HG03039 (cell line): ENCODE results near the gene MYO15B.
"Not testable (repeated sequence)": the region's sequence is repeated elsewhere in the genome, so short reads cannot be mapped to it uniquely, and the experiment has no call there.

Experiments
- ATAC-seq: cut with Tn5 transposase; IDR thresholded peaks from one replicate; pipeline ENCODE4 v1.9.1; 2021; ENCODE audit warnings: mild to moderate bottlenecking, moderate library complexity; ENCODE audit not compliant: unreplicated experiment

The MYO15B gene

DNA sequence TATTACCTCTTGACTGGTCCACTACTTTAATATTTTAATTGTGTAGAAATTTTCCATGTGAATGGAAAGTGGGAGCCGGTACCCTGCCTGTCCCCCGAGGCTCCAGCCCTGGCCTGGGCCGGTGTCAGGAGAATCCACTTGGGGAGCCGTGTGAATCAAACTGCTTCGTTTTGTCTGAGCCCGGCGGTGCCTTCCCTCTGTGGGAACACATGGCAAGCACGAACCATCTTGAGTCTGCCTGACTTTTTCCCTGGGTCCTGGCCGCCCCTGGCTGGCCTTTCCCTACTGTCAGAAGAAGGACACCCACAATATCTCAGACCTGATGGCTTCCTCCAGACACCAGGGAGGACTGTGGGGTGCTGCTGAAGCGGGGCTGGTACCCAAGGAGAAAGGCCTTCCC, 12.4 kb upstream of the MYO15B start:
- ATAC-seq: no peak

DNA sequence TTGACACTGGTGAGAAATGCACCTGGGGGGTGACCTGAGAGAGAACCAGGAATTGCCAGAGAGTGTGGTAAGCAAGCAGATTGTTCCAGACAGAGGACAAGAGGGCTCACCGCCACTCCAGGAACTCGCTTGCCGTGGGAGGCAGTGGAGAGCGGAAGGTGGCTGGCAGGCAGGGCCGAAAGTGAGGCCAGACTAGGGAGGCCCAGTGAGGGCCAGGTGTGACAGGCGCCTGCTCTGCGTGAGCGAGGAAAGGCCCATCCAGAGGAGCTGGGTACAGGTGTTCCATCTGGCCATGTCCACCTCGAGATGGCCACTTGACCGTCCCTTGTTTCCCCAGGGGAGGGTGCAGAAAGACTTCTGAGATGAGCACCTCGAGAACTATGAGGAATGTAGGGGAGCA, 11.9 kb upstream of the MYO15B start:
- no peak for ATAC-seq

DNA sequence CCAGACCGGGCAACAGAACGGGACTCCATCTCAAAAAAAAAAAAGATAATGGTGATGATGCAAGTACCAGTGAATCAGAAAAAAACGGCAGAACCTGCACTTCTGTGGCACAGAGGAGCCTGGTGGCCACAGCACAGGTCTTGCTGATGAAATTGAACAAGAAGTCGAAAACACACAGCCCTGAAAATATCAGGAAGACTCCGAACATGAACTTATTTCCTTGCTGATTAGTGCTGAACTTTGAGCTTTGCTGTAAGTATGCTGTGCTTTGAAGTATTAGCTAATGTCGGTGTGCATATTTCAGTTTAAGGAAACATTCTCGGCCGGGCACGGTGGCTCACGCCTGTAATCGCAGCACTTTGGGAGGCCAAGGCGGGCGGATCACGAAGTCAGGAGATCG, 10.9 kb upstream of the MYO15B start:
- ATAC-seq: no peak

DNA sequence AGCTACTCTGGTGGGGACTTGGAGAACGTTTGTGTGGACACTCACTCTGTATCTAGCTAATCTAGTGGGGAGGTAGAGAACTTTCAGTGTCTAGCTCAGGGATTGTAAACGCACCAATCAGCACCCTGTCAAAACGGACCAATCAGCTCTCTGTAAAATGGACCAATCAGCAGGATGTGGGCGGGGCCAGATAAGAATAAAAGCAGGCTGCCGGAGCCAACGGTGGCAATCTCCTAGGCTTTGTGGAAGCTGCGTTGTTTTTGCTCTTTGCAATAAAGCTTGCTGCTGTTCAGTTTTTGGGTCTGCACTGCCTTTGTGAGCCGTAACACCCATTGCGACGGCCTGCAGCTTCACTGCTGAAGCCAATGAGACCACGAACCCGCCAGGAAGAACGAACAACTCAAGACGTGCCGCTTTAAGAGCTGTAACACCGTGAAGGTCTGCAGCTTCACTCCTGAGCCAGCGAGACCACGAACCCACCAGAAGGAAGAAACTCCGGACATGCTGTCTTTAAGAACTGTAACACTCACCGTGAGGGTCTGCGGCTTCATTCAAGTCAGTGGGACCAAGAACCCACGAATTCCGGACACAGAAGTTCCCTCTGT, 6.4 kb upstream of the MYO15B start:
- not testable (repeated sequence) for ATAC-seq

DNA sequence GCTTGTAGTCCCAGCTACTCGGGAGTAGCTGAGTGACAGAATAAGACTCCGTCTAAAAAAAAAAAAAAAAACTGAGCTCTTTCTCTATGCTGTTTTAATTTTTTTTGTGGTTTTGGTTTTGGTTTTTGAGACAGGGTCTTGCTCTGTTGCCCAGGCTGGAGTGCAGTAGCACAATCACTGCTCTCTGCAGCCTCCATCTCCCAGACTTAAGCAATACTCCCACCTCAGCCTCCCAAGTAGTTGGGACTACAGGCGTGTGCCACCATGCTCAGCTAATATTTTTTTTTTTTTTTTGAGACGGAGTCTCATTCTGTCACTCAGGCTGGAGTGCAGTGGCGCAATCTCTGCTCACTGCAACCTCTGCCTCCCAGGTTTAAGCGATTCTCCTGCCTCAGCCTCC, 4.4 kb upstream of the MYO15B start:
- not testable (repeated sequence) for ATAC-seq

DNA sequence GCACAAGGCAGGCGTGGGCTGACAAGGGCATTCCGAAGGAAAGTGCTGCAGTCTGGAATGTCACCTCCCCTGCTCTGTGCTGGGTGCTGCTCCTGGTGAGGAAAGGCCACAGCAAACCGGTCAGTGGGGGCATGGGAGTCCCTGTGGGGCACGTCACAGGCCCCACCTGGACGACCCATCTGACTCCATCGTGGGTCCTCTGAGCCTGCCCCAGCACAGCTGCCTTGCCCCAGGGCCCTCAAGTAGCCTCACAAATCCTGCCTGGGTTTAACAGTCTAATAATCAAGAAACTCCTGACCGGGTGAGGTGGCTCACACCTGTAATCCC, 2.8 kb upstream of the MYO15B start:
- no peak for ATAC-seq

DNA sequence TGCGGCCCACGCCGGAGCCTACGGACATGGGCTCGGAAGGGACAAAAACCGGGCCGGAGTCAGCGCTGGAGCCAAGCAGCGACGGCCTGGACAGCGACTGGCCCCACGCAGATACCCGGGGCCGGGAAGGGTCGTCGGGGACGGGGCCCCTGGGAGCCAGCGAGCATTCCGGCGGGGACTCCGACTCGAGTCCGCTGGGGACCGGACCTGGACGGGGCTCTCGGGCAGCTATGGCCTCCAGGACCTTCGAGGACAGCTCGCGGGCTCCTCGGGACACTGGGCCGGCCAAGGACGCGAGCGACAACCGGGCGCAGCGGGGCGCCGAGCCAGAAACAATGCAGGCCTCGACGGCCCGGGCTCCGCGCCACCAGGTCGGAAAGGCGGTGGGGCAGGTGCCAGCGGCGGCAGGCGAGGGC, 1.0 kb downstream of the MYO15B start:
- ATAC-seq: peak; percentile 20

DNA sequence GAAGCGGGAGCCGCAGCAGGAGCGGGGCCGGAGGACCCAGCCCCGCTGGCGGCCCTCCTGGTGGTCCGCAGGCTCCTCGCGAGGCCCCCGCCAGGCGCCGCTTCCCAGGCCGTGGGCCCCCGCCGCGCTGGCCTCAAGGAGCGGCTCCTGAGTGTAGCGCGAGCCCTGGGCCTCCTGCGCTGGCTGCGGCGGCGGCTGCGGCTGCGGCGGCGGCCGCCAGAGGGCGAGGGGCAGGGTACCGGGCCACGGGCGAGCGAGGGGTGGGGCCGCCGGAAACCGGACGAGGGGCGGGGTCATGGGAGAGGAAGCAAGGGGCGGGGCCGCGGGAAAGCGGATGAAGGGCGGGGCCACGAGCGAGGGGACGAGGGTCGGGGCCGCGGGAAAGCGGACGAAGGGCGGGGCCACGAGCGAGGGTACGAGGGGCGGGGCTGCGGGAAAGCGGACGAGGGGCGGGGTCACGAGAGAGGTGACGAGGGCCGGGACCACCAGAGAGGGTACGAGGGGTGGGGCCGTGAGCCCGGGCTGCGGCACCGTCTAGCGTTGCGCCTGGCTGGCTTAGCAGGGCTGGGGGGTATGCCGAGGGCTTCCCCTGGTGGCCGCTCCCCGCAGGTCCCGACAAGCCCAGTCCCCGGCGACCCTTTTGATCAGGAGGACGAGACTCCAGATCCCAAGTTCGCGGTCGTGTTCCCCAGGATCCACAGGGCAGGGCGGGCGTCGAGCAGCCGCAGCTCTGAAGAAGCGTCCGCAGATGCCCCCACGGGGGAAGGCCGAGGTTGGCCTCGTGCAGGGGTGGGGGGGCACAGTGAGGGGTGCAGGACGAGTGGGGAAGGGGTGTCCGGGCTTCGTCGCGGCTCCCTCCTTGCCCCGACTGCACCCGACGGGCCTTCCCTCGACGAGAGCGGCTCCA, 1.7 kb downstream of the MYO15B start:
- ATAC-seq: peak; percentile 61

DNA sequence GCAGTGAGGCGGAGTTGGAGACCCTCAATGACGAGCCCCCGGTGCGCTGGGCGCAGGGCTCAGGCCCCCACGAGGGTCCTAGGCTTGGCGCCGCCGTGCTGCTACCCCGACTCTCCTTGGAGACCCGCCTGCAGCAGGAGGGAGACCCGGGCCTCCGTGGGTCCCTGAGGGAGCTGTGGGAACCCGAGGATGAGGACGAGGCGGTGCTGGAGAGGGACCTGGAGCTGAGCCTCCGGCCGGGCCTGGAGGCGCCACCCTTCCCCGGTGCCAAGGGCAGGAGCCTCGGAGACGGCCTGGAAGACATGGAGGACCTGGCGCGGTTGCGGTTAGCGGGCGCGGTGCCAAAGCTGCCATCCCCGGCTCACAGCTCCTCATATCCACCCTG, 2.3 kb downstream of the MYO15B start:
- ATAC-seq: no peak

DNA sequence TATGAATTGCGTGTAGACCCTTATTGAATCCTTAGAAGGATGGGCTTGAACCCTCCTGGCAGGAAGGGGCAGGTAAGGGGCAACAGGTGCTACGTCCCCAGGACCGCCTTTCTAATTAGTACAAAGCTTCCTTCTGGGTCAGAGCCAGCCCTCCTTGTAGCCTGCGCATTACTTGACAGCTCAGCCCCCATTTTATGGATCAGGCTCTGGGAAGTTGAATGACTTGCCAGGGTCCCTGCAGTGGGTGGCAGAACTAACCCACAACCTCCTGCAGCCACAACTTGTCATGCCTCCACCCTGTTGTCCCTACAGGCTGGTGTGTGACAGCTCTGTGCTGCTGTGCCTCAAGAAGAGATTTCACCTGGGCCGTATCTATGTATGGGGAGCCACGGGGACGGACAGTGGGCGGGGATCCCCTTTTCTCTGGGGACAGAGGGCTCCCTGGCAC, 2.7 kb downstream of the MYO15B start:
- ATAC-seq: no peak

DNA sequence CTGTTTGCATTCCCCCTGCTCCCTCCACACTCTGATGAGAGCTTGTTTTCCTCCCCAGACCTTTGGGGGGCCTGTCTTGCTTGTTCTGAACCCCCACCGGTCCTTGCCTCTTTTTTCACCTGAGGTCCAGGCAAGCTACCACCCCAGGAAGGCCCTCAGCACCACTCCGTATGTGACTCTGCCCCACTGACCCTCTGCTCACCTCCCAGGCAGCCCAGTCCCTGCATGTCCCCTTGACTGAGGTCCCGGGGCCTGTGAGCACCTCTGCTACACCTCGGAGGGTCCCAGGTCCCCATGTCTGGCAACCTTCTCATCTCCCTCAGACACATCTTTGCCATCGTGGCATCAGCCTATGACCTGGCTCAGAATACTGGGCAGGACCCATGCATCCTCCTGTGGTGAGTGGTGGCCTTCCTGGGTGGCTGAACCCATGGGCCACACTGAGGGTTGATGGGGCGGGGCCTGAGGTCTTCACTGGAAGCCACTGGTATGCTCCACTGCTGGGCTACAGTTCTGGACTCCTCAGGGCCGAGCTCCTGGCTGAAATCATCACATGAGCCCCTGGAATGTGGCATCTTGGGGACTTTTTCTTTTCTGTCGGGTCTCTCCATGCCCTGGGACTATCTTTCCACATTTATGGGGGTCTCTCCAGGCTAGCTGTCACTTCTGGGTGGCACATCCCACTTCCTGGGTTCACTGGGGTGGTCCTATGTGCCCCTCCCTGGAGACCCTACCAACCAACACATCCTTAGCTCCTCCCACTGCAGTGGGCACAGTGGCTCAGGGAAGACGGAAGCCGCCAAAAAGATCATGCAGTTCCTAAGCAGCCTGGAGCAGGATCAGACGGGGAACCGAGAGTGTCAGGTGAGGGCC, 3.5 kb downstream of the MYO15B start:
- ATAC-seq: no peak

DNA sequence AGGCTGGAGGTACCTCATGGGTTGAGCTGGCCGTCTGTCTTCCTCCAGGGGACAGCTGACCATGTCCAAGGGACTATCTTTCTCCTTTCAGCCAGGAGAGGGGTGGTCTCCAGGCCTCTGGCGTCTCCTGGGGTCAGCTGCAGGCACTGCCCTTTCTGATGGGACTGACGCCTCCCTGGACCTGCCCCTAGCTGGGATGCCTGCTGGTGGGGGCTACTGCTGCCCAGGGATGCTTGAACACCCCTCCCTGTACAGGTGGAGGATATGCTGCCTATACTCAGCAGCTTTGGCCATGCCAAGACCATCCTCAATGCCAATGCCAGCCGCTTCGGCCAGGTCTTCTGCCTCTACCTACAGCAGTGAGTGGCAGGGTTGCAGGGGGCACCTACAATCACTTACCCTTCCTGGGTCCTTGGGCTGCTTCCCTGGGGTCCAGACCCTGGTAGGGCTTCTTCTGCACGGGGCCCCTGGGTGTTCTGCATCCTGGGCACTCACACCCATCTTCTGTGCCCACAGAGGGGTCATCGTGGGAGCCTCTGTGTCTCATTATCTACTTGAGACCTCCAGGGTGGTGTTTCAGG, 4.2 kb downstream of the MYO15B start:
- ATAC-seq: no peak

DNA sequence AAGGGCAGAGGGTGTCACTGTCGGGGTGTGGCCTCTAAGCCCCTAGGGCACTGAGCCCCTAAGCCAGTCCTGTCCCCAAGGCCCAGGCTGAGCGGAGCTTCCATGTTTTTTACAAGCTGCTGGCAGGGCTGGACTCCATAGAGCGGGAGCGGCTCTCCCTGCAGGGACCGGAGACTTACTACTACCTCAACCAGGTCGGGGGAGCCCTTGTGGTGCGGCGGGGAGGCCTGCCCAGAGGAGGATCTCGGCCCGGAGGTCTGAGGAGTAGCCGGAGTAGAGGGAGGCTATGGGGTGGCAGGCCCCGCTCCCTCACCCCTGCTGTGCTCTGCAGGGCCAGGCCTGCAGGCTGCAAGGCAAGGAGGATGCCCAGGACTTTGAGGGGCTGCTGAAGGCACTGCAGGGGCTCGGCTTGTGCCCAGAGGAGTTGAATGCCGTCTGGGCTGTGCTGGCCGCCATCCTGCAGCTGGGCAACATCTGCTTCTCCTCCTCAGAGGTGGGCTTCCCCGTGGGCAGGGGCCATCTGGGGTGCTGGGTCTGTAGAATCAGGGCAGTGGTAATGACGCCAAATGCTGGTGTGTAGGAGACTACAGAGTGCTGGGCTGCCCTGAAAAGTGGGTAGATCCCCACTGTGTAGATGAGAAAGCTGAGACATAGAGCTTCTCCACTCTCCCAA, 4.9 kb downstream of the MYO15B start:
- ATAC-seq: no peak

DNA sequence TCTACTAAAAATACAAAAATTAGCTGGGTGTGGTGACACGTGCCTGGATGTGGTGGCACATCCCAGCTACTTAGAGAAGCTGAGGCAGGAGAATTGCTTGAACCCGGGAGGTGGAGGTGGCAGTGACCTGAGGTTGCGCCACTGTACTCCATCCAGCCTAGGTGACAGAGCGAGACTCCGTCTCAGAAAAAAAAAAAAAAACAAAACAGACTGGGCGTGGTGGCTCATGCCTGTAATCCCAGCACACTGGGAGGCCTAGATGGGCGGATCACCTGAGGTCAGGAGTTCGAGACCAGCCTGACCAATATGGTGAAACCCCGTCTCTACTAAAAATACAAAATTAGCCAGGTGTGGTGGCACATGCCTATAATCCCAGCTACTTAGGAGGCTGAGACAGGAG, 5.8 kb downstream of the MYO15B start:
- ATAC-seq: not testable (repeated sequence)

DNA sequence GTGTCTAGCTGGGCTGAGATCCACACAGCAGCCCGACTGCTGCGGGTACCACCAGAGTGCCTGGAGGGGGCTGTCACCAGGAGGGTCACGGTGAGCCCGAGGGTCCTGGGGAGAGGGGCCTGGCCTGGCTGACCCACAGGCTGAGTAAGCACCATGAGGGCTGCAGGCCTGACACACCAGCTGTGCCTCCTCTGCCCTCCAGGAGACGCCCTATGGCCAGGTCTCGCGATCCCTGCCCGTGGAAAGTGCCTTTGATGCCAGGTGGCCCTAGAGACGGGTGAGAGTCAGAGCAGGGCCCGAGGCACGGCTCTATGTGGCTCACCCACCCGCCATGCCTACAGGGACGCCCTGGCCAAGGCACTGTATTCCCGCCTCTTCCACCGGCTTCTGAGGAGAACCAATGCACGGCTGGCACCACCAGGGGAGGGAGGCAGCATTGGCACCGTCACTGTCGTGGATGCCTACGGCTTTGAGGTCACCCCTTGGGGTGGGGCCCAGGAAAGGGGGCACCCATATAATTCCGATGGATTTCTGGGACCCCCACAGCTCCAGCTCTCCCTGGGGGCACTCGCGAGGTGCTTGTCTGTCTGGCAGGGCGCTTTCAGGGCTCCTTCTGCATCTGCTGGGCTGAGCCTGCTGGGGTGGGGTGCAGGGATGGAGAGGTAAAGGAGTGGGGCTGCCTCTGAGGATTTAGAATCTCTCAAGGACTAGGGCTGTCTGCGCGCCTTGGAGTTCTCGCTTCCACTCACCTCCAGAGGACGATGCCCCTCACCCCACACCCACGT, 7.1 kb downstream of the MYO15B start:
- ATAC-seq: no peak

DNA sequence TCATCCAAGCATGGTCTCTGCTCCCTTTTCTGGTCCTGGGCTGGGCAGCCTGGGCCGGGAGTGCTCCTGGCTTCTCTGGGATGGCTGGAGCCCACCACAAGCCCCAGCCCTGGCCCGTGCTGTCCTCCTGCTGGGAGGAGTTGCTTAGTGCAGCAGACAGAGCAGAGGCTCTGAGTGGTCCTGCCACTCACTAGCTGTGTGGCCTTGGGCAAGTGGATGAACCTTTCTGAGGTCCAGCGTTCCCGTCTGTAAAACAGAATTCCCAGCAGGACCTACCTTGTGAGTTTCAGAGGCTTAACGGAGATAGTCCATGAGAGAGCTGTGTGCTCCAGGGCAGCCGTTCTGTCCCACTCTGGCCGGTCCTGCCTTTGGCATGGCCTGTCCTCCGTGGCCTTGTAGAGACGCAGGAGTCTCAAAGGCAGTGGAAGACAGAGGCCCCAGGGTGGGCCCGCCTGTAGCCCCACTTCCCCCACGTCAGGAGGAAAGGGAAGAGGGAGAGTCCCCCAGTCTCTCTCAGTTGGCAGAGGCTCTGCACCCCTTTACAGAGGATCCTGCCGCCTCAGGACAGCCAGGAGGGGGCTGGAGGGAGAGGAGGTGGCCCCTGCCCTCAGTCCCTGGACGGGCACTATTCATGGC, 7.8 kb downstream of the MYO15B start:
- ATAC-seq: no peak

DNA sequence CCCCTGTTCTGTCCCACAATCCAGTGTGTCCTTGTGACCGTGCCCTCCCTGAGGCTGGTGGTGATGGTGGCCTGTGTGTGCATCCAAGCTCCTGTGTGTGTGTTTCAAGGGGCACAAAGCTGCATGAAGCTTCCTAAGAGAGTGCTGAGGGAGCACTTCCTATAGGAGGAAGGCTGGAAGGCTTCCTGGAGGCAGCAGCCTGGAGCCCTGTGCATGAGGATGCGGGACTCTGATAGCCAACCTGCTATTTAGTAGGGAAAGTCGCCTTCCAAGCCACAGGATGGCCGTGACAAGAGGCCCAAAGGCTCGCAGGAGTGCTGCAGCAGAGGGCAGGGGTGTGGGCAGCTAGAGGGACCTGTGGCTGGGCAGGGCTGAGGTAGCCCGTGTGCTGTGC, 8.3 kb downstream of the MYO15B start:
- ATAC-seq: no peak

DNA sequence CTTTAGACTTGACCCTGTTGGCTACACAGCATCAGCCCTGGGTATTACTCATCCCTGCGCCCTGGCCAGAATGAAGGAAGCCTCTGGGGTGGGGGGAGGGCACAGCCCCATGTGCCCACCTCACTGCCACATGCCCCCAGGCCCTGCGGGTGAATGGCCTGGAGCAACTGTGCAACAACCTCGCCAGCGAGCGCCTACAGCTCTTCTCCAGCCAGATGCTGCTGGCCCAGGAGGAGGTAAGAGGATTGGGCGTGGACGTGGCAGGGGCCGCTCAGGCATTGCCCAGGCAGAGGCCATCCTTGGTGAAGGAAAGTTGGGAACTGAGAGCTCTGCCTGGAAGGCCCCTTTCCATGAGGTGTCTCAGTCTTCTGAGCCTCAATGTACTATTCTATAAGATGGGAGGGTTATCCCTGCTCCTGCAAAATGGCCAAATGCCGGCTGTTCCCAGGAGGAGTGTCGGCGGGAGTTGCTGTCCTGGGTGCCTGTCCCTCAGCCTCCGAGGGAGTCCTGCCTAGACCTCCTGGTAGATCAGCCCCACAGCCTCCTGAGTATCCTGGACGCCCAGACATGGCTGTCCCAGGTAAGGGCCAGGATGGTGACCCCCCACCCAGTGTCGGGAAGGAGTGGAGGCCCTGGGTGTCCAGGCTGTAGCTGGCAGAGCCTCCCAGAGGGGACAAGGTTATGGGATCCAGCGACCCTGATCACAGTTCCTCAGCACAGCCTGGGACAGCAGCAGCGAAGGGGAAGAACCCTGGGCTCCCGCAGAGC, 8.9 kb downstream of the MYO15B start:
- ATAC-seq: no peak
